Astrocyte (in vitro differentiated cells and primary cell): ENCODE data around the gene OVOL3.

Source experiments
- CTCF ChIP-seq: IDR thresholded peaks from 2 replicates; pipeline ENCODE4 v1.5.1; 2011; ENCODE audit warnings: low read depth, mild to moderate bottlenecking, inconsistent platforms, low read length, moderate library complexity; ENCODE audit not compliant: insufficient read depth
- EZH2 ChIP-seq: IDR thresholded peaks from 2 replicates; pipeline ENCODE4 v1.6.1; 2012; ENCODE audit warnings: mild to moderate bottlenecking, low read length, inconsistent platforms; ENCODE audit not compliant: insufficient read depth

GRCh38 chr19:36152352-36153091, 41.6 kb downstream of the OVOL3 start, which contains the start of gene COX7A1:
- TF ChIP-seq CTCF = no peak
- TF ChIP-seq EZH2 = no peak
